Smooth muscle cell (in vitro differentiated cells): ENCODE measurements around the gene RAPH1. TPM values are rescaled to one million over a fixed set of nuclear protein-coding genes. Genes with fewer than 3 reads are reported as not detected.

Experiments used
- DNase-seq: peaks from one replicate; lab custom pipeline; 2025; ENCODE audit not compliant: unreplicated experiment; lab: John Stamatoyannopoulos, UW
- H2AFZ ChIP-seq: fragments of 200-600 bp; sonication (generic); 2 replicates; pipeline ENCODE4 v1.6.0; 2016; ENCODE audit warnings: antibody characterized with exemption, low read depth, mild to moderate bottlenecking
- H3F3A ChIP-seq: fragments of 200-600 bp; sonication (generic); 2 replicates; pipeline ENCODE4 v1.6.0; 2017; ENCODE audit warnings: antibody characterized with exemption, low read depth
- H3K27ac ChIP-seq: fragments of 200-600 bp; sonication (generic); 2 replicates; pipeline ENCODE4 v1.5.1; 2016; ENCODE audit warnings: low read depth, mild to moderate bottlenecking
- H3K27me3 ChIP-seq: fragments of 200-600 bp; sonication (generic); 2 replicates; pipeline ENCODE4 v1.6.1; 2016; ENCODE audit warnings: low read depth, mild to moderate bottlenecking
- H3K36me3 ChIP-seq: fragments of 200-600 bp; sonication (generic); 2 replicates; pipeline ENCODE4 v1.5.1; 2016; ENCODE audit warnings: low read depth
- H3K4me1 ChIP-seq: fragments of 200-600 bp; sonication (generic); 2 replicates; pipeline ENCODE4 v1.5.1; 2016; ENCODE audit warnings: low read depth
- H3K4me2 ChIP-seq: fragments of 200-600 bp; sonication (generic); 2 replicates; pipeline ENCODE4 v1.6.0; 2016; ENCODE audit warnings: mild to moderate bottlenecking
- H3K4me3 ChIP-seq: fragments of 200-600 bp; sonication (generic); 2 replicates; pipeline ENCODE4 v1.5.1; 2016; ENCODE audit warnings: mild to moderate bottlenecking
- H3K79me2 ChIP-seq: fragments of 200-600 bp; sonication (generic); 2 replicates; pipeline ENCODE4 v1.6.0; 2016; ENCODE audit warnings: low read depth, mild to moderate bottlenecking
- H3K9ac ChIP-seq: fragments of 200-600 bp; sonication (generic); 2 replicates; pipeline ENCODE4 v1.6.0; 2016; ENCODE audit warnings: low read depth
- H3K9me3 ChIP-seq: fragments of 200-600 bp; sonication (generic); replicated peaks from 2 replicates; pipeline ENCODE4 v1.5.1; 2016; ENCODE audit warnings: low read depth
- H4K20me1 ChIP-seq: fragments of 200-600 bp; sonication (generic); 2 replicates; pipeline ENCODE4 v1.6.0; 2016; ENCODE audit warnings: low read depth
- WGBS: methylation state at CpG from one replicate; pipeline ENCODE4 v1.1.7; 2016; ENCODE audit warnings: low lambda C conversion rate; 5-methylcytosine and 5-hydroxymethylcytosine counted together
- polyA plus RNA-seq: library from polyadenylated mRNA; unstranded; fragments of >200 nt; fragmentation: Nextera tagmentation; extraction: Ambion mirVana; gene quantifications from 2 replicates; pipeline ENCODE4 v1.2.1, GENCODE V29; 2016
- total RNA-seq: library from RNA; depleted of rRNA; stranded (reverse); fragments of >200 nt; gene quantifications from 2 replicates; pipeline ENCODE4 v1.2.3, GENCODE V29; 2014
- TF ChIP-seq, protein P1 (sequence below): fragments of 200-600 bp; sonication (generic); IDR thresholded peaks from 2 replicates; pipeline ENCODE4 v1.5.1; 2017; ENCODE audit warnings: borderline replicate concordance, mild to moderate bottlenecking, antibody characterized with exemption; ENCODE audit not compliant: insufficient read depth, poor library complexity, severe bottlenecking

Gene RAPH1
- total and polyA plus RNA-seq, 2 experiments from 2014 or later = 8.5 to 22.3 TPM

- H3K27ac ChIP-seq = no peak overlapping the region
- DNase-seq = no peak
- H3K79me2 ChIP-seq = peaks cover 65% of the 10 kb centered on the region
- TF ChIP-seq, protein P1, sequence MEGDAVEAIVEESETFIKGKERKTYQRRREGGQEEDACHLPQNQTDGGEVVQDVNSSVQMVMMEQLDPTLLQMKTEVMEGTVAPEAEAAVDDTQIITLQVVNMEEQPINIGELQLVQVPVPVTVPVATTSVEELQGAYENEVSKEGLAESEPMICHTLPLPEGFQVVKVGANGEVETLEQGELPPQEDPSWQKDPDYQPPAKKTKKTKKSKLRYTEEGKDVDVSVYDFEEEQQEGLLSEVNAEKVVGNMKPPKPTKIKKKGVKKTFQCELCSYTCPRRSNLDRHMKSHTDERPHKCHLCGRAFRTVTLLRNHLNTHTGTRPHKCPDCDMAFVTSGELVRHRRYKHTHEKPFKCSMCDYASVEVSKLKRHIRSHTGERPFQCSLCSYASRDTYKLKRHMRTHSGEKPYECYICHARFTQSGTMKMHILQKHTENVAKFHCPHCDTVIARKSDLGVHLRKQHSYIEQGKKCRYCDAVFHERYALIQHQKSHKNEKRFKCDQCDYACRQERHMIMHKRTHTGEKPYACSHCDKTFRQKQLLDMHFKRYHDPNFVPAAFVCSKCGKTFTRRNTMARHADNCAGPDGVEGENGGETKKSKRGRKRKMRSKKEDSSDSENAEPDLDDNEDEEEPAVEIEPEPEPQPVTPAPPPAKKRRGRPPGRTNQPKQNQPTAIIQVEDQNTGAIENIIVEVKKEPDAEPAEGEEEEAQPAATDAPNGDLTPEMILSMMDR = no peak
- no peak overlapping the region for H3K4me3 ChIP-seq
- H4K20me1 ChIP-seq = peaks cover 41% of the 10 kb centered on the region
- no peak overlapping the region for H3K4me2 ChIP-seq
- H3K4me1 ChIP-seq = no peaks in the 10 kb centered on the region
- no peaks in the 10 kb centered on the region for H3K27me3 ChIP-seq
- no peaks in the 10 kb centered on the region for H3K36me3 ChIP-seq
- no peaks in the 10 kb centered on the region for H3K9me3 ChIP-seq
- no peak overlapping the region for H3K9ac ChIP-seq
- WGBS = 95% methylated on average over 1 of the region's 1 CpG
- no peaks in the 10 kb centered on the region for H3F3A ChIP-seq
- H2AFZ ChIP-seq = no peak overlapping the region
These were observed 175.7 kb downstream of the RAPH1 start for GRCh38 chr2:203359450-203359849.

- Histone ChIP-seq H3K4me2 (no peak overlapping the region), H2AFZ (no peak overlapping the region), H3K4me1 (no peaks in the 10 kb centered on the region), H3F3A (no peaks in the 10 kb centered on the region), H3K9ac (no peak overlapping the region), H4K20me1 (peaks cover 39% of the 10 kb centered on the region), H3K27ac (no peak overlapping the region), H3K27me3 (no peaks in the 10 kb centered on the region), H3K79me2 (peaks cover 74% of the 10 kb centered on the region), H3K4me3 (no peak overlapping the region), H3K36me3 (no peaks in the 10 kb centered on the region), H3K9me3 (no peaks in the 10 kb centered on the region)
- no peak for DNase-seq
- TF ChIP-seq, protein P1 = no peak
- WGBS = 94% methylated on average over 3 of the region's 3 CpGs
These were observed 180.1 kb downstream of the RAPH1 start for GRCh38 chr2:203354966-203355365.

GRCh38 chr2:203352604-203353255 lies 182.4 kb downstream of the RAPH1 start:
- Histone ChIP-seq H3K4me3 (no peak overlapping the region), H3K4me2 (no peak overlapping the region), H3K4me1 (no peaks in the 10 kb centered on the region), H3K9me3 (no peaks in the 10 kb centered on the region), H3K27ac (no peak overlapping the region), H3K9ac (no peak overlapping the region), H3K36me3 (no peaks in the 10 kb centered on the region), H2AFZ (no peak overlapping the region), H3F3A (no peaks in the 10 kb centered on the region), H3K27me3 (no peaks in the 10 kb centered on the region), H4K20me1 (peaks cover 60% of the 10 kb centered on the region), H3K79me2 (peaks cover 76% of the 10 kb centered on the region)
- TF ChIP-seq, protein P1 = no peak
- WGBS = 95% methylated on average over 5 of the region's 5 CpGs
- no peak for DNase-seq

DNA sequence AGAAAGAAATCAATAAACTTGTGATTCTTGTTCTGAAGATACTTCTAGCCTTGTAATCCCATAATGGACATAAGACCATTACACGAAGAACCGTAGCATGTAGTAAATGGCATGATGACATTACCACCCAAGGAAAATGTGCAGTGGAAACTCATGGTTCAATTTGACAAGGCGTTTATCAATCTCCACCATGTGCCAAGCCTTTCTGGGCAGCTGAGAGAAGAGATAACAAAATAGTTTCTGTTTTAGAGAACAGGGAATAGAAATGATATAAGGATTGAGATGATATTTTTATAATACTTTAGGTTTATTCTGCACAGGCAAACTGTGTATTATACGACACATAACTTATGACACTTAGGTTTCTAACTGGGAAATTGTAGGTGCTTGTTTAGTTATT lies 187.7 kb downstream of the RAPH1 start:
- Histone ChIP-seq H3K4me3 (no peak overlapping the region), H3K9me3 (no peaks in the 10 kb centered on the region), H3K4me1 (no peaks in the 10 kb centered on the region), H4K20me1 (peaks cover 70% of the 10 kb centered on the region), H3F3A (no peaks in the 10 kb centered on the region), H3K27me3 (no peaks in the 10 kb centered on the region), H3K4me2 (no peak overlapping the region), H3K27ac (no peak overlapping the region), H3K36me3 (no peaks in the 10 kb centered on the region), H3K9ac (no peak overlapping the region), H2AFZ (no peak overlapping the region), H3K79me2 (peaks cover 82% of the 10 kb centered on the region)
- TF ChIP-seq, protein P1 = no peak
- DNase-seq = no peak
- WGBS = 95% methylated on average over 4 of the region's 4 CpGs
